HG02981 (cell line): ENCODE results near the gene VPS18.

Experiments used
- ATAC-seq: cut with Tn5 transposase; IDR thresholded peaks from one replicate; pipeline ENCODE4 v1.9.1; 2021; ENCODE audit warnings: mild to moderate bottlenecking, moderate library complexity; ENCODE audit not compliant: unreplicated experiment

Gene VPS18

DNA sequence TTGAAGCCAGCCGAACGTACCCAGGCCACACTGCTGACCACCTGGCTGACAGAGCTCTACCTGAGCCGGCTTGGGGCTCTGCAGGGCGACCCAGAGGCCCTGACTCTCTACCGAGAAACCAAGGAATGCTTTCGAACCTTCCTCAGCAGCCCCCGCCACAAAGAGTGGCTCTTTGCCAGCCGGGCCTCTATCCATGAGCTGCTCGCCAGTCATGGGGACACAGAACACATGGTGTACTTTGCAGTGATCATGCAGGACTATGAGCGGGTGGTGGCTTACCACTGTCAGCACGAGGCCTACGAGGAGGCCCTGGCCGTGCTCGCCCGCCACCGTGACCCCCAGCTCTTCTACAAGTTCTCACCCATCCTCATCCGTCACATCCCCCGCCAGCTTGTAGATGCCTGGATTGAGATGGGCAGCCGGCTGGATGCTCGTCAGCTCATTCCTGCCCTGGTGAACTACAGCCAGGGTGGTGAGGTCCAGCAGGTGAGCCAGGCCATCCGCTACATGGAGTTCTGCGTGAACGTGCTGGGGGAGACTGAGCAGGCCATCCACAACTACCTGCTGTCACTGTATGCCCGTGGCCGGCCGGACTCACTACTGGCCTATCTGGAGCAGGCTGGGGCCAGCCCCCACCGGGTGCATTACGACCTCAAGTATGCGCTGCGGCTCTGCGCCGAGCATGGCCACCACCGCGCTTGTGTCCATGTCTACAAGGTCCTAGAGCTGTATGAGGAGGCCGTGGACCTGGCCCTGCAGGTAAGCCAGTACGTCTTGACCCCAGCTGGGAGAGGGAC lies 6.2 kb downstream of the VPS18 start:
- no peak for ATAC-seq

GRCh38 chr15:40901053-40901443 lies 6.8 kb downstream of the VPS18 start:
- ATAC-seq = no peak

- no peak for ATAC-seq
Observed at GRCh38 chr15:40902605-40903561, 8.6 kb downstream of the VPS18 start.

- no peak for ATAC-seq
Observed at GRCh38 chr15:40904552-40905201, 10.4 kb downstream of the VPS18 start.

DNA sequence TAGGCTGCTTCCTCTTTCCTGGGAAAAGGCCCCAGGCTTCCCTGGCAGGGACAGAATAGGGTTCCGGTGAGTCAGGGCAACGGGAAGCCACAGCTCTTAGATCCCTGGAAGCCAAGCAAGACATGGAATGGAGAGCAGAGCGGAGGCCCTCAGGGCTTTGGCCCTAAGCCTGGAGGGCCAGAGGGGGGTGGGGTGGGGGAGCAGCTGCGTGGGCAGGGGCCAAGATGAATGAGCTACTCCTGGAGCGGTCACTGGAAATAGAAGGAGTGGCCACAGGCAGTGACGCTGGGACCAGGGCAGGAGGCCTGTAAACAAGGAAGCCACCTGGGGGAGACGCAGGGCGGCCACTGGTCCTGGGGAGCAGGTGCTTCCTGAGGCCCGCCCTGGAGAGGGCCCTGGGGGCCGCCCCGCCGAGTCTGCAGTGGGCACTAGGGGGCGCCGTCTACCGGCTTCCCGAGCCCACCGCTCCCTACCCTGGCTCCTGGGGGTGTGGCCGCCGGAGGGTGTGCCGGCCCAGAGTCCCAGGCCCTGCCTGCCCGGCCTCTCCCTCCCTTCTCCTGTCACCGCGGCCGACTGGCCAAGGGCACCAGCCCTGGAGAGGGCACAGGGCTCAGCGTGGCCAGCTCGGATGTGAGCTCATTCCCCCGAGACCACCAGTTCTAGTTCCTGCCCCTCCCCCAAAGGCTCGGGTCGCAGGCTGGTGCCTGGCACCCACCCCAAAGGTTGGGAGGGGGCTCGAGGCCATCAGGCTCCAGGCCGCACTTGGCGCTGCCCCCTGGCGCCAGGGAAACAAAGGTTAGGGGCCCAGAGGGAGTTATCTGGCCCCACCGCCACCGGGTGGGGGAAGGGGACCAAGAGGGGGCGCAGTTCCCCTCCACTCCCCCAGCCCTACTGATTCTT lies 12.1 kb downstream of the VPS18 start:
- ATAC-seq = peak; percentile 67

DNA sequence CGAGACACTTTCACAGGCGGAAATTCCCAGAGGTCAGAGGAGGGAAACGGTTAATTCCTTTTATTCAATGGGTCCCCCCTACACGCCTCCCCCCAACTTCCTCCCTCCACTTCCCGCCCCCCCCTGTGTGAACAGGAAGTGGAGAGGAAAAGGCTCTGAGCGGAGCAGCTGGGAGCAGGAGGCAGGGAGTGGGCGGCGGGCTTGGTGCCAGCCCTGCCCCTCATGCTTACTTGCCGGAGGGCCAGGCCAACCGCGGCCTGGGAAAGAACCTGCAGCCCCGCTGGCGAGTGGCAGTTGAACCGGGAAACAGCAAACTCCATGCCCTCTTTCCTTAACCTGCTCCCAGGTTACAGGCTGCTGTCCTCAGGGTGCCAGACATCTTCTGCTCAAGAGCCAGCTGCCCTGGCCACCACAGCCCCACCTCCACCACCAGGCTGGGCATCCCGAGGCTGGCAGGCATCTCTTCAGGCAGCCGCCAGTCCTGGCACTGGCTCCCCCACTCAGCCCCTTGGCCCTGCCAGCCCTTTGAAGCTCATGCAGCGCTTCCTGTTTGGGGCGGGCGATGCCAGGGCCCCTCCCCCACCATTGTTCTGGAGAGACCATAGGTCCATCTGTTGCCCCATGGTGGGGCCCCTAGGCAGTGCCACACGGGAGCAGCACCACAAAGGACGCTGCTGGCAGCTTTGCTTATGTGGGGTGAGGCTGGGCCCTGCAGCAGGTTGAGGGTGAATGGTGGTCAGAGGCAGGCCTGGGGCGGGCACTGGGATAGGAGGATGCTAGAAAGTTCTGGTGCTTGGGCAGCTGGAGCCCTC lies 12.9 kb downstream of the VPS18 start:
- ATAC-seq = no peak

- ATAC-seq = no peak
Observed at GRCh38 chr15:40908095-40908494, 13.8 kb downstream of the VPS18 start.

DNA sequence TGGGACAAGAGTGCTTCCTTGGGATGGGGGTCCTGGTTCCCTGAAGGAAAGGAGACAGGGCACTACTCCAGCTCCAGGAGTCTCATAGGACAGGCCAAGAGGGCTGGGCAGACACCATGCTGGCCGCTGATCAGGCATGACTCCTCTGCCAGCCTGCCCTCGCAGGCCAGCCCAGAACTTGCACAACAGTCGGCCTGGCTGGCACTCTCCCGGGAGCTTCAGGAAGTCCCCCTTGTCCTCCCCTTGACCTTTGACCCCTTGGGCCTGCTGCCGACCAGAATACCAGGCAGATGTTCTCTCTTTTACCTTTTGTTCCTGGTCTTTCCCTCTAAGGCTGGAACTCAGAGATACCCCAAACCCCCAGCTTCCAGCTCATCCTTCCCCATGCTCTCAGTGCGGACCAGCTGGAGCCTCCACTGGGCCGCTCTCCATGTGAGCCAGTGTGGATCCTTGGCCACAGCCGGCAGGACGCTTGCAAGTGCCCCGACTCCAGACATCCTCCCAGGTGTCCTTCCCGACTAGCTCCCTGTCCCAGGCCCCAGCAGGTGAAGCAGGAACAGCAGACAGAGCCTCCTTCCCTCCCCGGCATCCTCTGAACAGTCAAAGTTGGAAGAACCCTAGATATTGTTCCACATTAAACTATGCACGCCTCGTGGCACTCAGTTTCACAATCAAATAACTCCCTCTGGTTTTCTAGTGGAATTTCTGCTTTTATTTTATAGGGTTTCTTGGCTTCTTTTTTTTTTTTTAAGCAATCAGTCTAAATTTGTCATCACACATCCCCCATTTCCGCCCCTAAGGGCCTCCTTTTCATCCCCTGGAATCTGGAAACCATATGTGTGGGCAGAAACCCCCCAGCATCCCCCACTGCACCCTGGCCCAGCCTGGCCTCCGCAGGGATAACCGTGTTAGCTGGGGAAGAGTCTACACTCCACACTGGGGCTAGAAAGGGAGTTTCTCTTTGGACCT lies 15.7 kb downstream of the VPS18 start:
- ATAC-seq = no peak

- no peak for ATAC-seq
Observed at GRCh38 chr15:40911141-40911540, 16.9 kb downstream of the VPS18 start.

GRCh38 chr15:40911693-40912092 lies 17.4 kb downstream of the VPS18 start:
- ATAC-seq = no peak

GRCh38 chr15:40912478-40912877 lies 18.2 kb downstream of the VPS18 start:
- no peak for ATAC-seq

- no peak for ATAC-seq
Observed at GRCh38 chr15:40914013-40914412, 19.8 kb downstream of the VPS18 start.

- ATAC-seq = no peak
Observed at GRCh38 chr15:40914486-40914885, 20.2 kb downstream of the VPS18 start.

- no peak for ATAC-seq
Observed at GRCh38 chr15:40915116-40915661, 20.9 kb downstream of the VPS18 start.

DNA sequence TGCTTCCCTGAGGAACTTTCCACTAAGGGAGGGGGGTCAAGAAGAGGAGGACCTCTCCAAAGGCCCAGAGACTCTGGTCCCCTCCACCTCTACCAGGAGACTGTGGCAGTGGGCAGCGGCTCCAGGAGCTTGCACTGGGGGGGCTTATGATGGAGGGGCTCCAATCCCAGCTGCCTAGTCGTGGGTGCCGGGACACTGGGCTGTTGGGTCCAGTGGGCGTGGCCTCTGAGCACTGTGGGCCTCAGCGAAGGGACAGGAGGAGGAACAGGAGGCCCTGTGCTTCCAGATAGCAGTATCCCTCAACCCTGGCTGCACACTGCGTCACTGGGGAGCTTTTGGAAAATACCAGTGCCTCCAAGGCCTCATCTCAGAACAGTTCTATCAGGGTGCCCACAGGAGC lies 21.4 kb downstream of the VPS18 start:
- no peak for ATAC-seq

DNA sequence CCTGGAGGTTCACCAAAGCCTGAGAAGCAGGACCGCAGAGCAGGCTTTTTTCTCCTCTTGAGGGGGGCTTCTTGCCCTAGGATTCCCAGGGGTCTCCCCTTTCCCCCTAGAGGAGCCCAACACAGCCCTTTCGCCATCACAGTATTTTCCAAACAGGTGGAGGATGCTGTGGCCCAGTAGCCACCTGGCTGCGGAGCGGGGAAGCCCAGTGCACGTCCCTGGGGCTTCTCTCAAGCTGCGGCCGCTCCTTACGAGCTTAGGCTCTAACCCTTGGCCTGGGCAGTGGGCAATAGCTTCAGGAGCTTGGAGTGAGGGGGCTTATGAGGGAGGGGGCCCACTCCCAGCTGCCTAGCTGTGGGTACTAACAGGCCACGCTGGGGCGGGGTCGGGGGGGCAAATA lies 23.3 kb downstream of the VPS18 start:
- ATAC-seq = no peak

- ATAC-seq = no peak
Observed at GRCh38 chr15:40918146-40918798, 24.0 kb downstream of the VPS18 start.
